HG03432 (cell line): ENCODE data around the gene SYTL2.

Experiments
- ATAC-seq: cut with Tn5 transposase; IDR thresholded peaks from one replicate; pipeline ENCODE4 v1.9.1; 2021; ENCODE audit warnings: mild to moderate bottlenecking, moderate library complexity; ENCODE audit not compliant: unreplicated experiment

The SYTL2 gene

DNA sequence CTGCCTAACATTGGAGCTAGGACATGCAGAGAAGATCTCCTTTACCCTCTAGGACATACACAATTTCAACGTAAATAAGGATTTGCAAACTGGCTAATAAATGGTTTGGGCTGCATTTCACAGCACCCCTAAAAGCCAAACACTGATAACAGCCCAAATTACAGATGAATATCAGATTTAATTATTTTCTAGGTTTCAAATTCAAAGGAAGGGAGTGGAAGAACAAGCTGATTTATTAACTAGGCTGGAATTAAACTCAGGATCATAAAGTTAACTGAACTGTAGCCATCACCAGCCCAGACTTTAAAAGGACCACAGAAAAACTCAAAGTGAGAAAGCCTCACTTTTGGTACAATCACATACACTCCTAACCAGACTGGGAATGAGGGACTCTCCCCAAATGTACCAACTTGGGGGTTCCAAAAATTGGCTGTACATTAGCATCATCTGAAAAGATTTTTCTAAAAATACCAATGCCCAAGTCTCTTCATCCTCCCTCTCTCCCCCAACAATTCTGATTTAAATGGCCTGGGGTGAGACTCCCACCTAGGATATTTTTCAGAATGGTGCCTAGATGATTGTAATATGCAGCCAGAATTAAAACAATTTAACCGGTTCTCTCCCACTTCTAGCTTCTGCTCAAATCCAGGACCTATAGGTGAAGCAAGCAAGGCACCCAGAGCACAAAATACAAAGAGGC is 43.5 kb downstream of the SYTL2 start:
- no peak for ATAC-seq

DNA sequence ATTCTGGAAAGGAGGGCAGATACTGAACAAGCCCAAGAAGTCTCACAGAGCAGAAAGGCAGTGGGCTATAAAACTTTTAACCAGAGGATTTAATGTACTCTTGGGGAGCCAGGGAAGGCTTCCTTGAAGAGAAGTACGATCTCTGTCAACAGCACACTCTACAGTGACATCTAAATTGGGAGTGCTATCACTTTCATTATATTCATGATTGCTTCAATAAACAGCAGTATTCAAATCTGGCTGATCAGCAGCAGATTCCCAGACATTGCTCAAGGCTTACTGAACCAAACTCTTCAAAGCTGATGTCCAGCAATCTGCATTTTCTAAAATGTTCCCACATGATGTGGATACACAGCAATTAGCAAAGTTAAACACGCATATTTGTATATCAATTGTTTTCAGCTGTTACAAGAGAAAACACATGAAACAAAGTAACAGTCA is 44.2 kb downstream of the SYTL2 start:
- no peak for ATAC-seq

DNA sequence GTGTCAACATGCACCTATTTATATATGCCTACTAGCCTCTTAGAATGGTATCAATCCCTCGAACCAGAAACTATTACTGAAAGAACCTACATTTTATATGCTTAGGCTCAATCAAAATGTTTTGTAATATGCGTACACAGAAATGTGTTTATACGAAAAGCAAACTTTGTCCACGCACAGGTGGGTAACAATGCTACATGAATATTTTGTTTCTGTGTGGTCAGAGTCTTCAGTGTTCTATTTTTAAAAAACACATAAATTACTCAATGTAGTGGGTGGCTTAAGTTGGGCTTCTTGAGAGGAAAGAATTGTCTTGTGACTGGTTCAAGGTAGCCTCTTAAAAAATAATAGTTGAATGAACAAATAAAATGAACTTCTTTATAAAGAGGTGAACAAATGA is 46.1 kb downstream of the SYTL2 start:
- no peak for ATAC-seq

DNA sequence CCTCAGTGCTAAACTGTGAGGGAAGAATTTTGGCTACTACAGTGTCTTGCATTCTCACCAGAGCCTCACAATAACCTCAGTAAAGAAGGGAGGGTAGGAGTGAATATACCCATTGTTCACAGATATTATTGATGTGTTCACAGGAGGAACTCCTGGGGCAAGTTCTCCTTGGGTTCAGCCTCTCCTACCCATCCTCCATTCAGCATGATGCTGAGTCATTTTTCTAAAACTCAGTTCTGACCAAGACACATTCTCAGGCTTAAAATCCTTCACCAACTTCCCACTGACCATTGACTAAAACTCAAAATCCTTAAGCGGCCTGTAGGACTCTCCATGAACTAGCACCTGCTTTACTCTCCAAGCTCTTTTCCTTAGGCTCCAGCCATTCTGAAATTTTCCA is 48.7 kb downstream of the SYTL2 start:
- ATAC-seq = no peak

DNA sequence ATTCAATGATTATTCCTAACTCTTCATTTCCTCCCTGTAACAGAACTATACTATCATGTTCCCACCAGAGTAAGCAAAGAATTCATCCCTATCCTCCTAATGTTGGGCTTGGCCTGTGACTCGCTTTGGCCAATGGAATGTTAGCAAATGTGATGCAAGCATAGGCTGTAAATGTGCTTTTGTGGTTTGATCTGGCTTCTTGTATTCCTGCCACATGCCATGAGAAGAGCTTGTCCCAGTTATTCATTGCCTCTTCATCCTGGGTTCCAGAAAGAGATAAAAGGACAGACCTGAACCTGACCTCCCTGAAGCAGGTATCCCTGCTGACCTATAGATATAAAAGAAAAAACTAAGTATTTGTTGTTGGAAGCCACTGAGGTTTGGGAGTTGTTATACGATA is 51.0 kb downstream of the SYTL2 start:
- ATAC-seq = no peak

DNA sequence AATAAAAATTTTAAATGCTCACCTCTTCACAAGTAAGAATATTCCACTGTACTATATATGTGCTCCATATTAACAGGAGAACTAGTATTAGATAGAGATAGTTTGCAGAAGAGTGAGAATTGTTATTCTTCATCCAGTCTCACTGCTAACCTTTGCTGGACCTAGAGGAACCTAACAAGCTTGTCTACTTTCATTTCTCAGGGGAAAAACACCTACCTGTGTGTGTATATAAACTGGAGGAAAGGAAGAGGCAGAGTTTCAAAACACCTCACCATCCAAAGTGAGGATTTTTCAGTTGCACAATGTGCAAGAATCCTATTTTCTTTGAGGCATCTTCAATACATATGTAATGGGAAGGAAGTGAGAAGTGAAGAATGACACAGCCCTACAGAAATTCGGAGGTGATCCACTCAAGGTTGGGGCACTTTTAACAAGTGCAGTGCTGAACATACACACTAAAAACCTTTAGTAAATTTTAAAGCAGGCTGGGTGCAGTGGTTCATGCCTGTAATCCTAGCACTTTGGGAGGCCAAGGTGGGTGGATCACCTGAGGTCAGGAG is 52.4 kb downstream of the SYTL2 start:
- no peak for ATAC-seq

DNA sequence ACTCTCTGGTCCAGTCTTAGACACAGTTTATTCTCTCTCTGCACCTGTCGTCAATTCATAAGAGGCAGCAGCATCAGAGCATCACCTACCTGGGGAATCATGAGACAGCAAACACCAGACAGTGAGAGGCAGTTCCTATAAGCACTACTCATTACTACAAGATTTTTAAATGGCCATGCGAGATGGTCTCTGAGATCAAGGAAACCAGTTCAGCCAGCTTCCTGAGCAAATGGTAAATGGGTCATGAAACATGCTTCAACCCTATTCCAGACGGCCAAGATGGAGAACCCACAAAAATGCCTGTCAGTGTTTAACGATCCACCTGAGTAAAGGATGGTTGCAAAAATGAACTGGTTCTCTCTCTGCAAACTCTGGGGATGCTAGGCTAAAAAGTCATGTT is 52.9 kb downstream of the SYTL2 start:
- no peak for ATAC-seq

DNA sequence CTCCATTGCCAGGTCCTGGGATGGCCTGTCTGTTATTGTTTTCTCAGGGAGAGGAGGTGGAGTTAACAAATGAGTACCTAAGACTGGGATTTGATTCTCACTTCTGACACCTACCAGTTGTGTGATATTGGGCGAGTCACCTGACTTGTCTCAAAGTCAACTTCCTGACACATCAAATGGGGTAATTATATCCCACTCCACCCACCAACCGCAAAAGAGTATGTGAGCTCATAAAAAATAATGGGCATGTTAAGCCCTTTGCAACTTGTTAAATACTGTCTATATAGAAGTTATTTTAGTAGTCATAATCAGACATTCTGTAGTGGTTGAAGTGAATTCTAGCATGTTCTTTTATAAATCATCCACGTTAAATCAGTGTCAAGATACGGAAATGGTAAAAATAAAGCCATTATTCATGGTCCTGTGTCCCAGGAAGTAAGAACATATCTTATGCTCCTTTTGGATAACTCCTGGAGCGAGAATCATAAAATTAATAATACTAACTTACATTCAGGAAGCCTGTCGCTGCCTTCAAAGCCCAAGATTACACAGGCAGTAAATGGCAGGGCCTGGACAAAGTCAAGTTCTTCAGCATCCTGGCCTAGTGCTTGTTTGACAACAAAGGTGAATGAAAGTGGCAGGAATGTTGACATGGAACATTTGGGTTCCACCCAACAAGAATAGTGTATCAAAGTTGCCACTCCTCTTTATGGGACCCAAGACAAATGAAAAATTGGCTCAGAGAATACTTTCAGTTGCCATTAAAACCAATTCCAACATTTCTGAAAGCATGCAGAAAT is 54.3 kb downstream of the SYTL2 start:
- no peak for ATAC-seq

DNA sequence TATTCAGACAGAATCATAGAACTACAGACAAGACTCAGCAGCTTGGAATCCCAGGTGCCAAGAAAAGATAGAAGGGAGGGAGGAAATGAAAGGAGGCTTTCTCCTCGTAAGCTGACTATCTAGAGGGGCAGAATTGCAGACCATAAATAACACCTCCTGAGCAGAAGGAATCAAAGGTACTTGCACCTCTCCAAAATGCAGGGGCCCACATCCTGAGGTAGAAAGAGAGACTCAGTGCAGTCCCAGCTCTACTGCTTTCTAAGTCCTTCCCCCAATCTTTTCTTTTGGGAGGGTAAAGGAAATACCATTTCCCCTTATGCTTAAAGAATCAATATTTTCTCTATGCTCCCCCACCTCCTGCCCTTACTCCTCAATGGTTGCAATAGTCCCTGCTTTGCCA is 55.2 kb downstream of the SYTL2 start:
- ATAC-seq = no peak

DNA sequence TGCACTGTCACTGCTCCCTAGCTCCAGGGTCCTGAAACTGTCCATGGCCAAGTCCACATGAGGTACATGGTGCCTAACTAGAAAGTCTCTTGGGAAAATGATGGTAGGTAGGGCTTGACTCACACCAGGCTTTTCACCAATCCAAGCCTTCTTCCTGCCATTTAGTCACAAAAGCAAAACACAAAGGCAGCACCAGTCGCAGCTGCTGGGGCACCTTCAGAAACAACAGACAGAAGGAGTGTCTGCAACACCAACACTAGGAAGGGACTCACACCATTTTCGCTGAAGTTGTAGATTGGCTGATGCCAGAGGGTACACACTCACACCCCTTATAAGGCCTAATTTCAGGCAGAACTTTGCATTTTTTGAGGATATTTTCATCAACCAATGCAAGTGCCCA is 55.7 kb downstream of the SYTL2 start:
- ATAC-seq = no peak

DNA sequence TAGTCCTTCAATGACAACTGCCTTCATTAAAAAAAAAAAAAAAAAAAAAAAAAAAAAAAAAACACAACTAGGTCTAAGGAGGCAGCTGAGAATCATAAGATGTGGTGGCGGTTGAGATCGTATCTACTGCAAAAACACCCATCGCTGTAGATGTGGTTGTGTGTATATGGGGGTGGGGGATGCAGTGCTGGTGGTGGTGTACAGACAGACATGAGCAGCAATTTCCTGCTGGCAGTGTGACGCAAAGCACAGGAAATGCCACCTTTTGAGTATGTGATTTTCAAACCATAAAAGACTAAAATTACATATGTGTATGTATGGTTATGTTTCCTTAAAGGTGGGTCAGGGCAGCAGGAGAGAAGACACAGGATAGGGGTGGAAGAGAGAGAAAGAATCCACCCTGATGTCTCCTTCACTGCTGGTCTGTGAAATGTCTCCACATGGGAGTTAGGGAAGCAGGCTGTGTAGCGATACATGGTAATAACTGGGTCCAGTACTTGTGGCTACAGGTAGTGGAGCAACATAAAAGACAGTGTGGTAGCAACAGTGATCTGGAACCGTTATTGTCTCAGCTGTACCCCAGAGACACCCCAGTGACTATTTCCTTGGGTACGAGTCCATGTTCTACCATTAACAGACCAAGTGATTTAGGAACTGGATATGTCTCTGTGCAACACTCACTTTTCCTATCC is 57.9 kb downstream of the SYTL2 start:
- no peak for ATAC-seq

DNA sequence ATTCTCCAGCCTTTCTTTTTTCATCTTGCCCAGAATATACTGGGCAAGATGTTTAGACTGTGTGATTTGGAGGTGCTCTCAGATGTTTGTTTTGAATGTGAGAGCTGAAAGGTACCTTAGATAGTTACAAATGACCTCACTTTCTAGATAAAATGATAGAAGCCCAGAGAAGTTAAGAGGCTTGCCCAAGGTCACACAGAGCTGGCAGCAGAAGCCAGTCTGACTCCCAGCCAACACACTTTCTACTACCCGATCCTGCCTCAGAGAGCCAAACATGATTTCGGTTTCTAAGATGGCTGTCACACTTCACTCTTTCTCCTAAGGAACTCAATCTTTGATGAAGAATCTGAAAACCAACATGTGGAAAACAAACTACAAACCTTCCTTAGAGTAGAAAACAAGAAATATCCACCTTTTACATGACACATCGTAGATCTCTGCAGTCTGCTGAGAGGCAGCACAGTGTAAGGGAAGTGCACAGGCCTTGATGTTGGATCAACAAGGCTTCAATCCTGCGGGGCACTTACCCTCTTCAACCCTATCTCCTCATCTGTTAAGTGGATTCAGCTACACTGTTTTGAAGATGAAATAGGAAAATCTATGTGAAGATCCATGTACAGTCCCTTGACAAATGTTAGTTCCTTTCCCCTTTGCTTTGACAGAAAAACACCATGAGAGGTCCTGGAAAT is 58.6 kb downstream of the SYTL2 start:
- no peak for ATAC-seq

DNA sequence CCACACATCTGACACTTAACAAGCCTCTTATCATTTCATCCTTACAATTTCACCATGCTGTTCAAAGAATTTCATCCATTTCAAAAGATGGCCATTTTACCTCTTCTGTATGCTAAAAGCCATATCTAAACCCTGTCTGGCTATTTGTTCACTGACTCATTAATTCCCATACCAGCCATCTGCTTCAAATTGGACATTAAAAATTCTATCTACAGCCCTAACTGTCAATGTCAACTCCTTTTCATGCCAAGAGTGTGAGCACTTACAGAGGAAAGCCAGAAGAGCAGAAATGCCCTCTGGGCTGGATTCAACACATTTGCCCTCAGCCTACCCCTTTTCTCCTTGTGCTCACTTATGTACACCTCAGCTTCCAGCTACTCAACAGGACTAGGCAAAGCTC is 59.2 kb downstream of the SYTL2 start:
- no peak for ATAC-seq

DNA sequence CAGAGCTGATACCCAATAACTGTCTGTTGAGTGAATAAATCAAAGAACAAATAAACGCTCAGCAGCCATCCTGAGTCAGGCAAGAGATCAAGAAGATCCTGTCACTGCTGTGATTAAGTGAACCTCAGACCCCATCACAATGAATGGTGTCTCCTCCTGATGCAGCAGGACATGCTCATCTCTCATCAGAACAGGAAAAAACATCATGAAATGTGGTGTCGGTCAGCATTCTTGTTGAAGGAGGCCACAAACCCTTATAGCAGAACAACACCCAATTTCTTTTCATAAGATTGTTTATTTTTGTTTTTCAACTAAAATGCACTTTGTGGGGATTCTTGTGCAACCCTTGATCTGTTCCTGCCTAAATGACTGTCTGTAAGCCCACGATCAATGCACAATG is 60.3 kb downstream of the SYTL2 start:
- ATAC-seq = no peak

DNA sequence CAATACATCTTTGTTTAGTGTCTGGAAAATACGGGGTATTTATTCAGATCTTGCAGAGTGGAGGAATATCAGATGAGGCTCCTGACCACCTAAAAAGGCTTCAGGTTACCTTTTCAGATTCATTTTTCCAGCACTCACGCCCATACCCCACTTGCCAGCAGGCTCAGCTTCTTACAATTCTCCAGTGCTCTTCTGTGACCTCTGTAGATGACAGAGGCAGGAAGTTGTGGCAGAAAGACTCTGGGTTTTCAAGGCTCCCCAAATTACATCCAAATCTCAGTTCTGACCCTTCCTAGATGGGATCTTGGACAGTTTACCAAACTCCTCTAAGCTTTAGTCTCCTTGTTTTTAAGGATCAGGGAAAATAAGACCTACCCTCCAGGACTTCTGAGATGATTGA is 61.1 kb downstream of the SYTL2 start:
- no peak for ATAC-seq

DNA sequence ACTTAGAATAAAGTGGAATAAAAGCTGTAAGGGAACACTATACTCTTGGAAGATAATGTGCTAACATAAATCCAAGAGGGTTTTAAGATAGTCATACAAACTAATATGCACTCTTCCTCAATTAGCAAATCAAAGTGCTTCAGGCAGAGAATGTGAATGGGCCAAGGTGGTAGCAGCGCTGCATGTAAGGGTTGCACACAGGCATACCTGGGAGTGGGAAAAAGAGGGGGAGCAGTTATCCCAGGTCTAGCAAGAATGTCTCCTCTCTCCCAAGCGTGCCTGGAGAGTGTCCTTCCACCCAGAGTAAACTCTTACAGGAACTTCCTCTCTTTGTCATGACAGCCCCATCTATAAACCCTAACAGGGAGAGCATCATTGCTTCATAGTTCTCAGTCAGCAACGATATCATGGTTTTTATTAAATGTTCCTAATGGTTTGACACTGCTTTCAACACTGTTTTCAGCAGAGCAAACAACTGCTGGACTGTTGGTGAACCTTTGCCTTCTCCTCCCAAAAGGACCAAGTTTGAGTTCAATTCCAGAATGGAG is 61.6 kb downstream of the SYTL2 start:
- no peak for ATAC-seq

DNA sequence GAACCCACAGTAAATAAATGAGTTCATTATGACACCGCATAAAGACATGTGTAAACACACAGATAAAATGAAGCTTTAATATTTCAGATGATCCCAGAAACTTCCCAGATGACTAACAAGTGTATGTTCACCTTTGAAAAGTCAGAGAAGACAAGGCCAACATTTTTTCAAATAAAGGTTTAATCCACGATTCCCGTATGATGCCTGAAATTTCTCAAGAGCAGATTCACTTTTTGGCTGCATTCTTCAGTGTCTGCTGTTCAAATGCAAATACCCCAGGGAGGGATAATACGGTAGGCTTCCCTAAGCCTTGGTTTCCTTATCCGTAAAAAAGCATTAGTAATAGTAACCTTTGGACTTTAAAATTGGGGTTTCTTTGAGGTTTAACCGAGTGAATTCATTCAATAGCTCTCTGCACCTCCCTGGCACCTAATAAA is 62.5 kb downstream of the SYTL2 start:
- no peak for ATAC-seq

DNA sequence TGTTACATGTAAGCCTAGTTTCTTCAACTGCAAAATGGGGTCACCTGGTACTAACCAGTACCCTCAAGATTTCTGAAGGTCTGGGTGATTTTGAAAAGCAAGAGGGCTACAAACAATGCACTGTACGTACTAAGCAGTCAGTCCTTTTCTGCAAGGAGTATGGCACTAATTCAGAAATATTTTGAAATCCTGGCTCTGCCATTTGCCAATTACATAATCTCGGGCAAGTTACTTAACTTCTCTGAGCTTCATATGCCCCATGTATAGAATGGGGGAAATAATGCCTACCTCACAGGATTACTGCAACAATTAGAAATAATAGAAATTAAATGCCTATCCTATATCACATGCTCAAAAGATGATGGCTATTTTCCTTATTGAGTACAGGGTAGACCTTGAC is 64.3 kb downstream of the SYTL2 start:
- ATAC-seq = no peak

DNA sequence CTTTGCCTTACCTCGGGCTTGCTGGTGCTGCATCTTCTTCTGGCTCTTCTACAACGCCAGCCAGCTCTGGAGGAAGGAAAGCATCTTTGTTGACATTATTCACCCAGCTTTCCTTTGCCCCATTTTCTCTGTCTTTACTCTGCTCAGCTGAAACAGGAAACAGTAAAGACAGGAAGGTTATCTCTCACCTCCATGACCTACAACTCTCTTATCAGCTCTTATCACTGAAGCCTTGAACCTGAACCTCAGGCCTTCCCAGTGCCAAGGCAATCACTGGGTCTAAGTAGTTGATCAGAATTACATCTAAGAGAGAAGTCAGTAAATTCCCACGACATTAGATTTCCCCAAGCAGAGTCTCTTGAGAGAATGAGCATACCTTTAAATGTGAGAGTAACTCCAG is 65.3 kb downstream of the SYTL2 start:
- ATAC-seq = no peak

DNA sequence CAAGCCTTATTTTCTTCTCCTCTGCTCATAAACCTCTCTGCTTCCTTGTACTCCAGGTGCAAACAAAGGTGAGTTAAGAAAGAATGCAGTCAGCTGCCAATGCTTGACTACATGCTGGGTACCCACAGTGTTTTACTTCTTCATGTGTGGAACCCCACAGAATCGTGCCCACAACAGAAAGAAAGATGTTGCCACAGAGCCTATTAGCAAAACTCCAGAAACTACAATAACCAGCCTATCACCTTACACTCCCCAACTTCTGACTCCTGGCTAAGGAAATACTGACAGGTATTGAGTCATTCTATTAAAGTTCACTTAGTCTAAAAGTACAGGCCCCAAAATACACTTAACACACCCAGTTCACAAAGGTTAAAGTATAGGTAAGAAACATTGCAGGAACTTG is 68.1 kb downstream of the SYTL2 start:
- no peak for ATAC-seq

DNA sequence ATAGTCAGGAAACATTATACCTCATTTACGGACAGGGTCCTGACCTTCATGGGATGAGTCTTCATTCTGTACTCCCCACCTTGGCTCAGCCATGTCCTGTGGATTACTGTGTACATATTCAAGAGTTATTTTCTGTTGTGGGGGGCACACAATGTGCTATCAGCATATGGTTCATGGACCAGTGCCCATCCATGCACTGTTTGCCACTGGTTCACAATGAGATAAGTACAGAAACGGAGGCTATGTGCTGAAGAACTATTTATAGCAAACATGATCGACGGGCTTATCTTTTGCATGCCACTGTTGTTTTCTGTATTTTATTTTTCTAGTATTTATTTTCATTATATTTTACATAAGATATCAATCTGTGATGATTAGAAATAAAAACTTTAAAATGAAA is 68.6 kb downstream of the SYTL2 start:
- ATAC-seq = no peak
